Stimulated activated CD4-positive, alpha-beta T cell treated with anti-CD3 and anti-CD28 coated beads, TNF-alpha, amount 100 ng/mL, for 1 hour (primary cell): ENCODE results near the gene TMC5.
A peak's percentile ranks its signal among the peaks of the same experiment; 100 is the strongest.

Source experiments
- DNase-seq, 3 donors: peaks; one replicate each; pipeline ENCODE4 v3.0.0-alpha.2; 2020; ENCODE audit warnings: low read depth in 3 of 3, low spot score in 1 of 3

The TMC5 gene

GRCh38 chr16:19505600-19506303, 88.1 kb downstream of the TMC5 start:
- DNase-seq: no peak

GRCh38 chr16:19506965-19507364, 89.3 kb downstream of the TMC5 start:
- DNase-seq: no peak

GRCh38 chr16:19507867-19508266, 90.2 kb downstream of the TMC5 start:
- DNase-seq: no peak

GRCh38 chr16:19512297-19512696, 94.6 kb downstream of the TMC5 start:
- DNase-seq: no peak

DNA sequence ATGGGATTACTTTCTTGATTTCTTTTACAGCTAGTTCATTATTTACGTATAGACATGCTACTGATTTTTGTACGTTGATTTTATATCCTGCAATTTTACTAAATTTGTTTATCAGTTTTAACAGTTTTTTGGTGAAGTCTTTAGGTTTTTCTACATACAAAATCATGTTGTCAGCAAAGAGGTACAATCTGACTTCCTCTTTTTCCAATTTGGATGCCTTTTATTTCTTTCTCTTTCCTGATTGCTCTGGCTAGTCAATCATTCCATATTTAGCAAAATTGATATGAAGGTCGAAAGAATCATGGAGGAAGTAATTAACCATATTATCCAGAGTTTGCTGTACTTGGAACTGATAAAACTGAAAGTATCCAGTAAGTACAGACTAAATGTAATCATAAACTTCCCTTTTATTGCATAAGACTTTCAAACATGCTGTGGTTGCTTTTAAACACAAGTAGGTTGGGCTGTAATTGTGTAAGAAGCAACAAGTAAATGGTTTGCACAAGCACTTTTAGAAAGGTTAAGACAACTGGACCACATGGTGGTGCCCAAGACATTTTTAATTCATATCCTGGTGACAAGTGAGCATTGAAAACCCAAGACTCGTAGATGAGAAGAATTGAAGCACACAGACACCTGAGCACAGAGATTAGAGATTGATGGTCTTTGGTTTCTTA, 95.8 kb downstream of the TMC5 start:
- no peak for DNase-seq

DNA sequence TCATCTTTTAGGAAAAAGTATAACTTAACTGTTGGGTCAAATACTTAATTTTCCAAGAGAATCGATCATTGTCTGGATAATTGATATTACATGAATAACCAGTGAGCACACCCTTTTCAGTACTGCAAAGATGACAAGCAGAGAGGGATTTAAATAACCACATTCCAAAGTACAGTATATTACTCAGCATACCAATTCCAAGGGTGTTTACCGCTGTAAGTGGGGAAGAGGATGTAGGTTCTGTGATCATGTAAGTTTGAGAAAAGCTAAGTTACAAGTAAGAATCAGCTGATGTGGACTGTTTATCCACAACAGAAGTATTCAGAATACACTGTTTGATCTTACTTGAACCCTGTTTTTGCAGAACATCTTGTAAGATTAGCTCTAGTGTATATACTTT, 98.1 kb downstream of the TMC5 start:
- DNase-seq: no peak

DNA sequence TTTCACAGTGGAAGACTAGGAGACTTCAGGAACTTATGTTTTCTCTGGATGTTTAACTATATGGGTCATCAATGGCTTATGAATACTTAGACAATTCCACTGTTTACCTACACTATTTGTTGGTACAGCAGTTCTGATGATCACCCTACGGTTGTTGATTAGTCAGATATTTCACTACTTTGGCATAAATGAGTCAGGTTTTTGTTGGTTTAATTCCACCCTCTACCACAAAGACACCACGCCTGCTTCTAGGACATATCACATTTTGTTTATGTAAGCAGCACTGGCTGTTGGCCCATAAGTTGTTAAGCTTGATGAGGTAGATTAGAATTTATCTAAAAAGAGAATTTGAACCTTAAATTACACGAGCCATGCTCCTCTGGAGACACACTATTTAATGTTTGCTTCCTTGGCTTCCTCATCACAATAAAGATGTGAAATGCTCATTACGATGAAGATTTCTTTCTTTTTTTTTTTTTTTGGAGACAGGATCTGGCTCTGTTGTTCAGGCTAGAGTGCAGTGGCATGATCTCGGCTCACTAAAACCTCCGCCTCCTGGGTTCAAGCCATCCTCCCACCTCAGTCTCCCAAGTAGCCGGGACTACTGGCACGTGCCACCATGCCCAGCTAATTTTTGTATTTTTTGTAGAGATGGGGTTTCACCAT, 99.9 kb downstream of the TMC5 start:
- DNase-seq: no peak

DNA sequence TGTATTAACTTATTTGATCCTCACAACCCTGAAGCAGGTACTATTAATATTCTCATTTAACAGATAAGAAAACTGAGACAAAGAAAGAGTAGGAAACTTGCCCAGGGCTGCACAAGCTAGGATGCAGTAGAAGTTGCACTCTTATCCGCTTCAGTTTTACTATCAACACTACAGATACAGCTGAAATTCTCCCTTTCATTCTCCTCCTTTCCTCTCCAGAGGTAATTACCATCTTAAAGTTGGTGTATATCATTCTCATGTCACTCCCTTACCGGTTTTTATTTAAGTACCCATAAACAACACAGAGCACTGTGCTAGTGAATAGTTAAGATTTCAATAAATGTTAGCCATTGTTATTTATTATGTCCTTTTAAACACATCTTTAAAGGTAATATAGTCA, 100.7 kb downstream of the TMC5 start:
- DNase-seq: no peak

DNA sequence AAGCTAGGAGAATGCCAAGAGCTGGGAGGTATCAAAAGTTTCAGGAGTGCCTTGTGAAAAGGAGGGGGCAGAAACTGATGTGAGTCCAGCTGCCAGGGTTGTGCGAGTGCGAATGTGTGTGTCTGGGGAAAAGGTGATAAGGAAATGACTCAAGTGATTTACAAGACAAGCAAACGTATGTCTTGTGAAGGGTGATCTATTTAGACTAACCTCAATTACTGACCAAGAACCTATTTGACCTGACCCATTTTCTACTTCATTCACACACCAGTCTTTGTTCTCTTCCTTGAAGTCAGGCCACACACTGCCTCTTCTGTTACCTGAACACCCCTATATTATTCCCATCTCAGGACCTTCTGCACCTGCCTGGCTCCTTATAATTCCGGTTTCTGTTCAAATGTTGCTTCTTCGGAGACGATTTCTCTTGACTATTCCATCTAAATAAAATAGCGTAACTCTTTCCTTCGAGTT, 103.2 kb downstream of the TMC5 start:
- no peak for DNase-seq

GRCh38 chr16:19521471-19522396, 104.1 kb downstream of the TMC5 start, which contains the start of gene GDE1:
TSS of gene GDE1 (minus strand) at chr16:19522098. CDS start at chr16:19521964, 134 bp downstream.
- peak; percentile 85 to 95 (median 86) for DNase-seq

DNA sequence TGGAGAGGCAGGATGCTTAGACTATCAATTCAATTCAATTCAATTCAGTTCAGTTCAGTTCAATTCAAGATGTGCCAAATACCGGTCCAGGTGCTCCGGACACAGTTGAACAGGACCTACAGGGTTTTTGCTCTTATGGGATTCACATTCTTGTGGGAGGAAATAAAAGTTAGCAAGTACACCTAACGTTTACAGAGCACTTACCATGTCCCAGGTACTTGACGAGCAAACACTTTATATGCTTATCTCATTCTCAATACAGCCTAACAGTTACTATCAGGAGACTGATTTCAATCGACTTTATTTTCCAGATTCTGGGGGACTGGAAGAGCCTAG, 104.7 kb downstream of the TMC5 start:
- DNase-seq: no peak

DNA sequence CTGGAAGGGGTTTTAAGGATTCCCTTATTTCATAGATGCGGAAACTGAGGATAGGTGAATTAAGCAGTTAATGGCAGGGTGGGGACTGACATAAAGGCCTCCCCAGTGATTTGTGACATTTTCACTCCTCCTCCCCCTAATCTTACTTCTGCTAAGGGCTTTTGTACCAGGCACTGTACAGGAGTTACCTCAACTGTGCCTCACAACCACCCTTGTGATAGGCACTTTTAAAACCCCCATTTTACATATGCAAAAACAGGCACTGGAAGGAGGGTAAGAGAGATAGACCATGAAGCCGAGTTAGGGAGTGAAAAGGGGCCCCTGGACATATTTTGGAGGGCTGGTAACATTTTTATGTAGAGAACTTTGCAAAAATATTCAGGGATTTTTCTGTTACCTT, 105.1 kb downstream of the TMC5 start:
- no peak for DNase-seq

DNA sequence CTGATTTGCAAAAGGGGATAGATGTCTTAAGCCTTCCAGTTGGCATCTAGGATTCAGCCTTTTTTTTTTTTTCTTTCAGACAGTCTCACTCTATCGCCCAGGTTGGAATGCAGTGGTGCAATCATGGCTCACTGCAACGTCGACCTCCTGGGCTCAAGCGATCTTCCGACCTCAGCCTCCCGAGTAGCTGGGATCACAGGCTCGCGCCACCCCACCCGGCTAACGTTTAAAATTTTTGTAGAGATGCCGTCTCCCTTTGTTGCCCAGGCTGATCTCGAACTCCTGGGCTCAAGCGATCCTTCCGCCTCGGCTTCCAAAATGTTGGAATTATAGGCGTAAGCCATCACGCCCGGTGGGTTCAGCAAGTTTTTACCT, 105.5 kb downstream of the TMC5 start:
- no peak for DNase-seq

DNA sequence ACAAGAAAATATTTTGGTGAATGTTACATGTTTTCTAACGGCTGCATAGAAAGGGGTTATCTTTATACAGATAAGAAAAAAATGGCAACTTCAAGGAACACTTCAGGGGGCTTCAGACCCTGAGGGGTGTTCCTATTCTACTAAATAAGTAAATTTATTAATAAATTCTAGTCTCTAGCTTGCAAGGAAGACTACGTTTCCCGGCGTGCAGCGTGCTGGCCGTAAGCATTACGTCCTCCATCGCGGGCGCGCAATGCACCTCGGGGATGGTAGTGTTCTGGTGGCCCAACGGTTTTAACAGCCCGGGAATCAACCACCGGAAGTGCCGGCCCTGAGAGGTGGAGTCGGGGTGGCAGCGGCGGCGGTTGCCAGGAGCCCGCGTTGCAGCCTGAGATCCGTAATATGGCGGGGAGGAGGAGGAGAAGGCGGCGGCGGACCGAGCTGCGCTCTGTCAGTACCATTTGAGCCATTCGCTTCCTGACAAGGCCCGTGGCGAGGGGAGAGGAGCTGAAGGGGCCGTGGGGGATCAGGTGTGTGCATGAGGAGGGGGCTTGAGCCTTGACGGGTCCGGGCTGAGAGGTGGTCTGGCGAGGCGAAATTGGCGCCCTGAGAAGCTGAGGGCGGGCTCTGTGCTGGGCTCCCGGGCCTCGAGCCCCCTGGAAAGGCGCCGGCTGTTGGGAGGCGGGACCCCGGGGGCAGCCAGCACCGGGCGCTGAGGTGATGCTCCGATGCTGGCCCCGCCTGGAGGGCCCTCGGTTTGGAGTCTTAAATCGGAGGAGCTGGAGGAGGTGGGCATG, 106.1 kb downstream of the TMC5 start, which contains the start of gene CCP110:
TSS of gene CCP110 (plus strand) at position 384 of the 797 bp plus-strand sequence. CDS start 3,940 bp downstream, outside the sequence.
- peak; percentile 73 to 88 (median 86) for DNase-seq

GRCh38 chr16:19524356-19524615, 106.6 kb downstream of the TMC5 start:
- DNase-seq: no peak

GRCh38 chr16:19524616-19525384, 107.1 kb downstream of the TMC5 start:
- no peak for DNase-seq

- no peak for DNase-seq
Observed at GRCh38 chr16:19525385-19525723, 107.7 kb downstream of the TMC5 start.

GRCh38 chr16:19527161-19527560, 109.5 kb downstream of the TMC5 start:
- DNase-seq: no peak

DNA sequence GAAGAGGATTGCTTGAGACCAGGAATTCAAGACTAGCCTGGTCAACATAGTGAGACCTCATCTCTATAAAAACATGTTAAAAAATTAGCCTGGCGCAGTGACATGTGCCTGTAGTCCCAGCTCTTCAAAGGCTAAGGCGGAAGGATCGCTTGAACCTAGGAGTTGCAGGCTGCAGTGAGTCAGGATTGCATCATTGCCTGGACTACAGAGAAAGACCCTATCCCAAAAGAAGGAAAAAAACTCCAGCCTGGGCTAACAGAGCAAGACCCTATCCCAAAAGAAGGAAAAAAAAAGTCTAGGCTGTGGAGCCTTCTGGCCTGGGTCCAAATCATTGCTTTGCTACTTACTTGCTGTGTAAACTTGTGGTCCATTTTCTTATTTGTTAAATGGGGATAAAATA, 111.0 kb downstream of the TMC5 start:
- no peak for DNase-seq

GRCh38 chr16:19532601-19533000, 114.9 kb downstream of the TMC5 start:
- no peak for DNase-seq
